Measurements from ENCODE around the gene TAF5L.

The TAF5L gene

GRCh38 chr1:229579059-229579673 lies 46.8 kb downstream of the TAF5L start:
- Histone ChIP-seq H3K79me1 (ENCODE audit: low read length) (no peaks in the 10 kb centered on the region), H2BK12ac (ENCODE audit: low read length) (no peak overlapping the region), H3K14ac (ENCODE audit: low read length) (no peak overlapping the region), H3K9ac (ENCODE audit: low read length) (no peak overlapping the region), H2AFZ (ENCODE audit: insufficient read depth, low read length, poor library complexity) (no peak overlapping the region), H3K9me3 (ENCODE audit: insufficient read depth, low read depth, low read length) (no peaks in the 10 kb centered on the region), H3K27ac (ENCODE audit: low read depth, low read length) (no peak overlapping the region), H2BK120ac (ENCODE audit: insufficient read depth, low read length, poor library complexity) (no peak overlapping the region), H3K18ac (ENCODE audit: low read length) (no peak overlapping the region), H3K4me3 (ENCODE audit: low read depth, low read length) (no peak overlapping the region), H2BK5ac (ENCODE audit: low read depth, low read length, poor library complexity) (no peak overlapping the region), H3K4ac (ENCODE audit: low read depth, low read length) (no peak overlapping the region), H4K12ac (ENCODE audit: low read depth, low read length) (no peak overlapping the region), H3K79me2 (ENCODE audit: control insufficient read depth, insufficient read depth, low read length, poor library complexity) (no peaks in the 10 kb centered on the region), H3K4me1 (ENCODE audit: control insufficient read depth in 1 of 2, insufficient read depth in 2 of 2, low read length in 2 of 2) (no peaks in the 10 kb centered on the region), H3K36me3 (ENCODE audit: control insufficient read depth in 1 of 2, insufficient read depth in 2 of 2, low read length in 2 of 2) (no peaks in the 10 kb centered on the region), H2AK5ac (ENCODE audit: low read length) (no peak overlapping the region), H4K91ac (ENCODE audit: low read depth, low read length) (no peak overlapping the region), H3K27me3 (ENCODE audit: insufficient read depth, low read length) (no peaks in the 10 kb centered on the region), H4K8ac (ENCODE audit: low read depth, low read length) (no peak overlapping the region), H3K23ac (ENCODE audit: low read length) (no peak overlapping the region), H3K4me2 (ENCODE audit: low read length) (no peak overlapping the region)
- no CpG with 5 or more reads among the region's 9 CpGs for WGBS (ENCODE audit: extremely low coverage, insufficient coverage, insufficient read length)
- DNase-seq = no peak

- Histone ChIP-seq H3K79me1 (ENCODE audit: low read length) (no peaks in the 10 kb centered on the region), H3K4ac (ENCODE audit: low read depth, low read length) (no peak overlapping the region), H4K12ac (ENCODE audit: low read depth, low read length) (no peak overlapping the region), H3K23ac (ENCODE audit: low read length) (no peak overlapping the region), H3K9ac (ENCODE audit: low read length) (no peak overlapping the region), H4K91ac (ENCODE audit: low read depth, low read length) (no peak overlapping the region), H3K36me3 (ENCODE audit: control insufficient read depth in 1 of 2, insufficient read depth in 2 of 2, low read length in 2 of 2) (no peaks in the 10 kb centered on the region), H3K4me2 (ENCODE audit: low read length) (no peak overlapping the region), H3K9me3 (ENCODE audit: insufficient read depth, low read depth, low read length) (no peaks in the 10 kb centered on the region), H3K18ac (ENCODE audit: low read length) (no peak overlapping the region), H3K4me3 (ENCODE audit: low read depth, low read length) (no peak overlapping the region), H2AFZ (ENCODE audit: insufficient read depth, low read length, poor library complexity) (no peak overlapping the region), H3K14ac (ENCODE audit: low read length) (no peak overlapping the region), H2BK12ac (ENCODE audit: low read length) (no peak overlapping the region), H2BK5ac (ENCODE audit: low read depth, low read length, poor library complexity) (no peak overlapping the region), H2BK120ac (ENCODE audit: insufficient read depth, low read length, poor library complexity) (no peak overlapping the region), H2AK5ac (ENCODE audit: low read length) (no peak overlapping the region), H3K79me2 (ENCODE audit: control insufficient read depth, insufficient read depth, low read length, poor library complexity) (no peaks in the 10 kb centered on the region), H3K4me1 (ENCODE audit: control insufficient read depth in 1 of 2, insufficient read depth in 2 of 2, low read length in 2 of 2) (no peaks in the 10 kb centered on the region), H4K8ac (ENCODE audit: low read depth, low read length) (no peak overlapping the region), H3K27me3 (ENCODE audit: insufficient read depth, low read length) (no peaks in the 10 kb centered on the region), H3K27ac (ENCODE audit: low read depth, low read length) (no peak overlapping the region)
- WGBS (ENCODE audit: extremely low coverage, insufficient coverage, insufficient read length) = no CpG with 5 or more reads among the region's 14 CpGs
- DNase-seq = no peak
These were observed 47.5 kb downstream of the TAF5L start for GRCh38 chr1:229578168-229579058.

- H4K8ac ChIP-seq (ENCODE audit: low read depth, low read length) = no peak overlapping the region
- no peaks in the 10 kb centered on the region for H3K79me1 ChIP-seq (ENCODE audit: low read length)
- no peak overlapping the region for H4K12ac ChIP-seq (ENCODE audit: low read depth, low read length)
- H3K4me1 ChIP-seq (ENCODE audit: control insufficient read depth in 1 of 2, insufficient read depth in 2 of 2, low read length in 2 of 2) = no peaks in the 10 kb centered on the region
- no peak overlapping the region for H3K9ac ChIP-seq (ENCODE audit: low read length)
- H3K27ac ChIP-seq (ENCODE audit: low read depth, low read length) = no peak overlapping the region
- H2BK120ac ChIP-seq (ENCODE audit: insufficient read depth, low read length, poor library complexity) = no peak overlapping the region
- no peak overlapping the region for H3K23ac ChIP-seq (ENCODE audit: low read length)
- H3K18ac ChIP-seq (ENCODE audit: low read length) = no peak overlapping the region
- H3K36me3 ChIP-seq (ENCODE audit: control insufficient read depth in 1 of 2, insufficient read depth in 2 of 2, low read length in 2 of 2) = no peaks in the 10 kb centered on the region
- no peaks in the 10 kb centered on the region for H3K9me3 ChIP-seq (ENCODE audit: insufficient read depth, low read depth, low read length)
- H3K4ac ChIP-seq (ENCODE audit: low read depth, low read length) = no peak overlapping the region
- no peak overlapping the region for H4K91ac ChIP-seq (ENCODE audit: low read depth, low read length)
- H2BK5ac ChIP-seq (ENCODE audit: low read depth, low read length, poor library complexity) = no peak overlapping the region
- no peaks in the 10 kb centered on the region for H3K27me3 ChIP-seq (ENCODE audit: insufficient read depth, low read length)
- no peak overlapping the region for H3K4me3 ChIP-seq (ENCODE audit: low read depth, low read length)
- H3K79me2 ChIP-seq (ENCODE audit: control insufficient read depth, insufficient read depth, low read length, poor library complexity) = no peaks in the 10 kb centered on the region
- H2AK5ac ChIP-seq (ENCODE audit: low read length) = no peak overlapping the region
- H3K14ac ChIP-seq (ENCODE audit: low read length) = no peak overlapping the region
- no peak overlapping the region for H2AFZ ChIP-seq (ENCODE audit: insufficient read depth, low read length, poor library complexity)
- WGBS (ENCODE audit: extremely low coverage, insufficient coverage, insufficient read length) = no CpG with 5 or more reads among the region's 6 CpGs
- DNase-seq = no peak
- H3K4me2 ChIP-seq (ENCODE audit: low read length) = no peak overlapping the region
- no peak overlapping the region for H2BK12ac ChIP-seq (ENCODE audit: low read length)
These were observed 51.1 kb downstream of the TAF5L start for GRCh38 chr1:229574679-229575442.

- Histone ChIP-seq H3K18ac (ENCODE audit: low read length) (no peak overlapping the region), H3K9ac (ENCODE audit: low read length) (no peak overlapping the region), H3K36me3 (ENCODE audit: control insufficient read depth in 1 of 2, insufficient read depth in 2 of 2, low read length in 2 of 2) (no peaks in the 10 kb centered on the region), H3K14ac (ENCODE audit: low read length) (no peak overlapping the region), H2BK5ac (ENCODE audit: low read depth, low read length, poor library complexity) (no peak overlapping the region), H2AK5ac (ENCODE audit: low read length) (no peak overlapping the region), H2BK12ac (ENCODE audit: low read length) (no peak overlapping the region), H3K9me3 (ENCODE audit: insufficient read depth, low read depth, low read length) (no peaks in the 10 kb centered on the region), H3K4me2 (ENCODE audit: low read length) (no peak overlapping the region), H3K4me1 (ENCODE audit: control insufficient read depth in 1 of 2, insufficient read depth in 2 of 2, low read length in 2 of 2) (peaks cover 0 to 3% of the 10 kb centered on the region in 2 experiments), H4K91ac (ENCODE audit: low read depth, low read length) (no peak overlapping the region), H2AFZ (ENCODE audit: insufficient read depth, low read length, poor library complexity) (no peak overlapping the region), H3K4me3 (ENCODE audit: low read depth, low read length) (no peak overlapping the region), H4K12ac (ENCODE audit: low read depth, low read length) (no peak overlapping the region), H4K8ac (ENCODE audit: low read depth, low read length) (no peak overlapping the region), H3K79me2 (ENCODE audit: control insufficient read depth, insufficient read depth, low read length, poor library complexity) (no peaks in the 10 kb centered on the region), H3K79me1 (ENCODE audit: low read length) (no peaks in the 10 kb centered on the region), H3K27me3 (ENCODE audit: insufficient read depth, low read length) (no peaks in the 10 kb centered on the region), H2BK120ac (ENCODE audit: insufficient read depth, low read length, poor library complexity) (no peak overlapping the region), H3K27ac (ENCODE audit: low read depth, low read length) (no peak overlapping the region), H3K23ac (ENCODE audit: low read length) (no peak overlapping the region), H3K4ac (ENCODE audit: low read depth, low read length) (no peak overlapping the region)
- DNase-seq = no peak
- no CpG with 5 or more reads among the region's 2 CpGs for WGBS (ENCODE audit: extremely low coverage, insufficient coverage, insufficient read length)
These were observed 53.6 kb downstream of the TAF5L start for GRCh38 chr1:229572286-229572685.
